GM12875 (cell line): ENCODE measurements around the gene MS4A15.

Experiments
- H3K4me3 ChIP-seq: one replicate; pipeline ENCODE4 v1.5.1; 2011; ENCODE audit warnings: low read depth, low read length, control low read depth
- CTCF ChIP-seq: IDR thresholded peaks from 2 replicates; pipeline ENCODE4 v1.5.1; 2011; ENCODE audit warnings: low read depth, mild to moderate bottlenecking, control low read depth, inconsistent platforms, low read length, moderate library complexity, borderline replicate concordance; ENCODE audit not compliant: insufficient read depth

Gene MS4A15

GRCh38 chr11:60783141-60783484, 26.4 kb downstream of the MS4A15 start:
- no peak overlapping the region for H3K4me3 ChIP-seq
- no peak for TF ChIP-seq CTCF

GRCh38 chr11:60783911-60784310, 27.2 kb downstream of the MS4A15 start:
- TF ChIP-seq CTCF: no peak

GRCh38 chr11:60785136-60785535, 28.5 kb downstream of the MS4A15 start, which contains the start of gene MS4A10:
MS4A10 (plus strand) TSS chr11:60785333; CDS start chr11:60790336, 5,003 bp downstream.
- TF ChIP-seq CTCF: no peak
- no peak within 1 kb of the TSS for H3K4me3 ChIP-seq

More at GRCh38 chr11:60783911-60784310, 27.2 kb downstream of the MS4A15 start:
- H3K4me3 ChIP-seq: no peak overlapping the region

- no peak overlapping the region for H3K4me3 ChIP-seq
- TF ChIP-seq CTCF: no peak
Observed at GRCh38 chr11:60785806-60786361, 29.2 kb downstream of the MS4A15 start.

GRCh38 chr11:60786811-60787567, 30.3 kb downstream of the MS4A15 start:
- no peak overlapping the region for H3K4me3 ChIP-seq
- TF ChIP-seq CTCF: no peak

GRCh38 chr11:60788401-60789125, 31.9 kb downstream of the MS4A15 start:
- no peak overlapping the region for H3K4me3 ChIP-seq
- no peak for TF ChIP-seq CTCF
